GM23338 (cell line): ENCODE results near the gene DDX31. TPM values are rescaled to one million over a fixed set of nuclear protein-coding genes. Genes with fewer than 3 reads are reported as not detected.

Source experiments
- ATAC-seq: fragments of 200-7000 bp; cut with Tn5 transposase; 3 replicates; pipeline ENCODE4 v1.9.1; 2020
- DNase-seq: peaks from one replicate; pipeline ENCODE4 v3.0.0-alpha.2; 2015; ENCODE audit warnings: low spot score
- H2AFZ ChIP-seq: fragments of 200-600 bp; sonication (generic); 2 replicates; pipeline ENCODE4 v1.8.0; 2016; ENCODE audit warnings: antibody characterized with exemption, mild to moderate bottlenecking, moderate library complexity
- H3F3A ChIP-seq: fragments of 200-600 bp; sonication (generic); replicated peaks from 2 replicates; pipeline ENCODE4 v1.8.0; 2017; ENCODE audit warnings: antibody characterized with exemption, mixed run types, low read depth
- H3K27ac ChIP-seq: fragments of 200-600 bp; sonication (generic); 2 replicates; pipeline ENCODE4 v1.6.1; 2016; ENCODE audit warnings: low read depth
- H3K27me3 ChIP-seq: fragments of 200-600 bp; sonication (generic); 2 replicates; pipeline ENCODE4 v1.8.0; 2016; ENCODE audit warnings: mild to moderate bottlenecking, mixed run types, moderate library complexity; ENCODE audit not compliant: insufficient read depth
- H3K36me3 ChIP-seq: fragments of 200-600 bp; sonication (generic); 2 replicates; pipeline ENCODE4 v1.8.0; 2016; ENCODE audit warnings: mild to moderate bottlenecking; ENCODE audit not compliant: insufficient read depth
- H3K4me1 ChIP-seq: fragments of 200-600 bp; sonication (generic); 2 replicates; pipeline ENCODE4 v1.8.0; 2016; ENCODE audit warnings: mild to moderate bottlenecking, moderate library complexity; ENCODE audit not compliant: insufficient read depth
- H3K4me2 ChIP-seq: fragments of 200-600 bp; sonication (generic); 2 replicates; pipeline ENCODE4 v1.7.1; 2017; ENCODE audit warnings: mixed run types
- H3K4me3 ChIP-seq: fragments of 200-600 bp; sonication (generic); 2 replicates; pipeline ENCODE4 v1.6.1; 2016; ENCODE audit warnings: mixed run types
- H3K79me2 ChIP-seq: fragments of 200-600 bp; sonication (generic); replicated peaks from 2 replicates; pipeline ENCODE4 v1.8.0; 2017; ENCODE audit warnings: mild to moderate bottlenecking; ENCODE audit not compliant: insufficient read depth
- H3K9me2 ChIP-seq: fragments of 200-600 bp; sonication (generic); 2 replicates; pipeline ENCODE4 v1.8.0; 2017; ENCODE audit not compliant: insufficient read depth
- H4K20me1 ChIP-seq: fragments of 200-600 bp; sonication (generic); replicated peaks from 2 replicates; pipeline ENCODE4 v1.8.0; 2017; ENCODE audit warnings: mild to moderate bottlenecking; ENCODE audit not compliant: insufficient read depth
- H3K27ac Mint-ChIP-seq: 2 replicates; pipeline ENCODE4 v1.8.0; 2020; ENCODE audit warnings: inconsistent platforms, mild to moderate bottlenecking, moderate library complexity, mixed read lengths
- H3K27me3 Mint-ChIP-seq: 3 replicates; pipeline ENCODE4 v1.8.0; 2022; ENCODE audit warnings: low read depth, mild to moderate bottlenecking, moderate library complexity, mixed read lengths, inconsistent platforms; ENCODE audit not compliant: insufficient read depth, poor library complexity
- H3K36me3 Mint-ChIP-seq: 3 replicates; pipeline ENCODE4 v1.8.0; 2021; ENCODE audit warnings: low read depth, mild to moderate bottlenecking, inconsistent platforms, moderate library complexity, mixed read lengths
- H3K4me1 Mint-ChIP-seq: 3 replicates; pipeline ENCODE4 v1.8.0; 2020; ENCODE audit warnings: mild to moderate bottlenecking, inconsistent platforms, mixed read lengths
- H3K4me3 Mint-ChIP-seq: 3 replicates; pipeline ENCODE4 v1.8.0; 2021; ENCODE audit warnings: moderate library complexity, mild to moderate bottlenecking, inconsistent platforms, mixed read lengths
- H3K9me3 Mint-ChIP-seq: 3 replicates; pipeline ENCODE4 v1.8.0; 2020; ENCODE audit warnings: moderate library complexity, mild to moderate bottlenecking, inconsistent platforms, mixed read lengths
- CREB1 ChIP-seq: fragments of 250-450 bp; sonication (Bioruptor Pico); IDR thresholded peaks from 2 replicates; pipeline ENCODE4 v1.5.0; 2020; ENCODE audit warnings: low read depth, mild to moderate bottlenecking, moderate library complexity
- CTCF ChIP-seq, 2 experiments: fragments of 200-600 bp in 1 of 2; sonication (generic) in 1 of 2; conservative IDR thresholded peaks; 2 replicates each; pipeline versions ENCODE4 v1.5.1 to v1.6.1; 2016 to 2017; ENCODE audit warnings: antibody characterized with exemption in 2 of 2, low read depth in 2 of 2, mild to moderate bottlenecking in 2 of 2, moderate library complexity in 1 of 2
- ETS1 ChIP-seq: IDR thresholded peaks from 2 replicates; pipeline ENCODE4 v1.6.1; 2016; ENCODE audit warnings: antibody characterized with exemption
- EZH2 ChIP-seq: fragments of 200-600 bp; sonication (generic); IDR thresholded peaks from one replicate; pipeline ENCODE4 v1.8.0; 2017; ENCODE audit warnings: antibody characterized with exemption, mild to moderate bottlenecking, low read depth; ENCODE audit not compliant: unreplicated experiment
- EZH2phosphoT487 ChIP-seq: fragments of 200-600 bp; sonication (generic); IDR thresholded peaks from one replicate; pipeline ENCODE4 v1.8.1; 2018; ENCODE audit warnings: antibody characterized with exemption; ENCODE audit not compliant: unreplicated experiment
- JUNB ChIP-seq: IDR thresholded peaks from one replicate; pipeline ENCODE4 v1.6.1; 2016; ENCODE audit warnings: antibody characterized with exemption; ENCODE audit not compliant: unreplicated experiment
- NANOG ChIP-seq: IDR thresholded peaks from 2 replicates; pipeline ENCODE4 v1.6.1; 2016; ENCODE audit warnings: antibody characterized with exemption, borderline replicate concordance
- POLR2AphosphoS5 ChIP-seq: IDR thresholded peaks from 2 replicates; pipeline ENCODE4 v1.6.1; 2016; ENCODE audit warnings: antibody characterized with exemption, low read depth
- STAT1 ChIP-seq: IDR thresholded peaks from one replicate; pipeline ENCODE4 v1.6.1; 2016; ENCODE audit warnings: antibody characterized with exemption; ENCODE audit not compliant: unreplicated experiment
- ZNF114 ChIP-seq: fragments of 250-450 bp; sonication (Bioruptor Pico); IDR thresholded peaks from 2 replicates; pipeline ENCODE4 v1.5.0; 2020; ENCODE audit warnings: mild to moderate bottlenecking, moderate library complexity
- ZNF331 ChIP-seq: fragments of 250-450 bp; sonication (Bioruptor Pico); IDR thresholded peaks from 2 replicates; pipeline ENCODE4 v1.5.0; 2020; ENCODE audit warnings: low read depth, mild to moderate bottlenecking, moderate library complexity
- ZNF462 ChIP-seq: fragments of 250-450 bp; sonication (Bioruptor Pico); IDR thresholded peaks from 2 replicates; pipeline ENCODE4 v1.5.0; 2020; ENCODE audit warnings: mild to moderate bottlenecking, moderate library complexity
- polyA plus RNA-seq: library from polyadenylated mRNA; unstranded; fragments of >200 nt; fragmentation: Nextera tagmentation; extraction: Ambion mirVana; gene quantifications from 2 replicates; pipeline ENCODE4 v1.2.1, GENCODE V29; 2016
- total RNA-seq: library from RNA; depleted of rRNA; stranded (reverse); fragments of >200 nt; shearing (Covaris generic); gene quantifications from 2 replicates; pipeline ENCODE4 v1.2.3, GENCODE V29; 2014

The DDX31 gene
- total and polyA plus RNA-seq, 2 experiments from 2014 or later: 14.8 to 23.5 TPM

GRCh38 chr9:132712753-132713152, 43.0 kb upstream of the DDX31 start:
- Histone ChIP-seq H3K4me1 (no peaks in the 10 kb centered on the region), H3K9me2 (no peaks in the 10 kb centered on the region), H3K36me3 (no peaks in the 10 kb centered on the region), H3K4me3 (no peak overlapping the region), H3F3A (no peaks in the 10 kb centered on the region), H3K27ac (no peak overlapping the region), H4K20me1 (no peaks in the 10 kb centered on the region), H3K79me2 (no peaks in the 10 kb centered on the region), H3K27me3 (no peaks in the 10 kb centered on the region), H2AFZ (no peak overlapping the region), H3K4me2 (no peak overlapping the region)
- Mint-ChIP-seq H3K4me3 (no peak overlapping the region), H3K36me3 (no peaks in the 10 kb centered on the region), H3K9me3 (no peaks in the 10 kb centered on the region; the same call in 2 of the 3 replicates), H3K27ac (no peak overlapping the region), H3K27me3 (peaks cover 3% of the 10 kb centered on the region), H3K4me1 (no peaks in the 10 kb centered on the region)
- TF ChIP-seq POLR2AphosphoS5 (no peak), CREB1 (no peak)
- DNase-seq (no peak), ATAC-seq (no peak)

GRCh38 chr9:132711846-132712245, 42.1 kb upstream of the DDX31 start:
- Histone ChIP-seq H3K27ac (no peak overlapping the region), H3F3A (no peaks in the 10 kb centered on the region), H3K27me3 (no peaks in the 10 kb centered on the region), H4K20me1 (no peaks in the 10 kb centered on the region), H3K36me3 (no peaks in the 10 kb centered on the region), H3K4me1 (no peaks in the 10 kb centered on the region), H3K79me2 (no peaks in the 10 kb centered on the region), H2AFZ (no peak overlapping the region), H3K4me2 (no peak overlapping the region), H3K4me3 (no peak overlapping the region), H3K9me2 (no peaks in the 10 kb centered on the region)
- Mint-ChIP-seq H3K27ac (no peak overlapping the region), H3K4me1 (no peaks in the 10 kb centered on the region), H3K4me3 (no peak overlapping the region), H3K27me3 (no peaks in the 10 kb centered on the region), H3K9me3 (no peaks in the 10 kb centered on the region; the same call in 2 of the 3 replicates), H3K36me3 (no peaks in the 10 kb centered on the region)
- ATAC-seq (no peak), DNase-seq (no peak)
- no peak for TF ChIP-seq POLR2AphosphoS5
- no peak for TF ChIP-seq NANOG
- no peak for TF ChIP-seq ETS1
- TF ChIP-seq EZH2phosphoT487: no peak
- no peak for TF ChIP-seq ZNF331 (CRISPR knock-in tag)
- TF ChIP-seq CTCF (conservative IDR thresholded peaks at IDR 0.05; ENCODE audit: low read depth in 2 of 2): no peak
- TF ChIP-seq EZH2: no peak
- TF ChIP-seq ZNF462 (CRISPR knock-in tag): no peak
- TF ChIP-seq CREB1: no peak
- no peak for TF ChIP-seq STAT1
- TF ChIP-seq JUNB: no peak
- no peak for TF ChIP-seq ZNF114 (CRISPR knock-in tag)
